B cell (primary cell): ENCODE data around the gene NPEPPS. TPM values are rescaled to one million over a fixed set of nuclear protein-coding genes. Genes with fewer than 3 reads are reported as not detected.

ENCODE experiments used
- ATAC-seq: fragments of 200-7000 bp; cut with Tn5 transposase; one replicate; pipeline ENCODE4 v1.10.0; 2021; ENCODE audit warnings: low read depth, mild to moderate bottlenecking, moderate number of reproducible peaks, moderate library complexity
- CTCF ChIA-PET: fragments of 350-600 bp; sonication (Branson Sonifier 250); formaldehyde crosslinking; loops from one replicate; lab custom pipeline; 2021; ENCODE audit warnings: antibody characterized with exemption, inconsistent platforms; lab: Charles Lee
- POLR2A ChIA-PET: fragments of 350-600 bp; sonication (Branson Sonifier 250); formaldehyde crosslinking; loops from one replicate; lab custom pipeline; 2021; ENCODE audit warnings: antibody characterized with exemption; lab: Charles Lee
- DNase-seq: peaks from one replicate; pipeline ENCODE4 v3.0.0; 2013
- H2AFZ ChIP-seq: 2 replicates; pipeline ENCODE4 v1.6.1; 2012; ENCODE audit warnings: mild to moderate bottlenecking, low read depth, low read length; ENCODE audit not compliant: insufficient read depth, poor library complexity, severe bottlenecking
- H3K27ac ChIP-seq, 2 donors: 1 replicate in 1 of 2; 2 replicates in 1 of 2; pipeline ENCODE4 v1.5.1; 2012 to 2013; ENCODE audit warnings: low read length in 2 of 2, mild to moderate bottlenecking in 2 of 2, moderate library complexity in 1 of 2
- H3K27me3 ChIP-seq, 4 experiments: fragments of 200-600 bp in 1 of 4; sonication (generic) in 1 of 4; replicated peaks in 1 of 4; 1 replicate in 2 of 4; 2 replicates in 2 of 4; pipeline versions ENCODE4 v1.6.1 to v1.7.0; 2013 to 2016; ENCODE audit warnings: low read length in 3 of 4, mild to moderate bottlenecking in 2 of 4, mixed read lengths in 1 of 4, moderate library complexity in 1 of 4; ENCODE audit not compliant: insufficient read depth in 4 of 4, control insufficient read depth in 3 of 4; ENCODE audit errors: control extremely low read depth in 1 of 4
- H3K36me3 ChIP-seq, 2 experiments: replicated peaks in 1 of 2; 1 replicate in 1 of 2; 2 replicates in 1 of 2; pipeline versions ENCODE4 v1.6.1 to v1.7.1; 2013; ENCODE audit warnings: low read length in 1 of 2; ENCODE audit not compliant: insufficient read depth in 2 of 2, control insufficient read depth in 1 of 2; ENCODE audit errors: control extremely low read depth in 1 of 2, extremely low read depth in 1 of 2
- H3K4me1 ChIP-seq, 2 donors: fragments of 200-600 bp in 1 of 2; sonication (generic) in 1 of 2; 1 replicate in 1 of 2; 2 replicates in 1 of 2; pipeline versions ENCODE4 v1.5.1 to v1.6.1; 2013 to 2017; ENCODE audit warnings: low read length in 2 of 2; ENCODE audit not compliant: control insufficient read depth in 2 of 2, insufficient read depth in 2 of 2
- H3K4me2 ChIP-seq: replicated peaks from 2 replicates; pipeline ENCODE3; 2012; ENCODE audit warnings: mild to moderate bottlenecking, low read depth, low read length; ENCODE audit not compliant: poor library complexity, severe bottlenecking
- H3K4me3 ChIP-seq, 5 experiments: fragments of 200-600 bp in 1 of 5; sonication (generic) in 1 of 5; 1 replicate in 3 of 5; 2 replicates in 2 of 5; pipeline versions ENCODE4 v1.5.1 to v1.7.0; 2011 to 2016; ENCODE audit warnings: low read length in 4 of 5, mild to moderate bottlenecking in 4 of 5, low read depth in 2 of 5, control low read depth in 1 of 5, moderate library complexity in 1 of 5; ENCODE audit not compliant: insufficient read depth in 1 of 5; ENCODE audit errors: control extremely low read depth in 1 of 5, extremely low read depth in 1 of 5
- H3K79me2 ChIP-seq: fragments of 200-600 bp; sonication (generic); one replicate; pipeline ENCODE4 v1.6.0; 2016; ENCODE audit warnings: low read length; ENCODE audit not compliant: control insufficient read depth, insufficient read depth
- H3K9ac ChIP-seq: fragments of 200-600 bp; sonication (generic); 2 replicates; pipeline ENCODE4 v1.6.1; 2017; ENCODE audit warnings: mild to moderate bottlenecking, low read length, moderate library complexity
- H3K9me3 ChIP-seq, 3 donors: one replicate each; pipeline versions ENCODE4 v1.6.1 to v1.7.1; 2013; ENCODE audit warnings: low read length in 2 of 3; ENCODE audit not compliant: control insufficient read depth in 2 of 3, insufficient read depth in 1 of 3; ENCODE audit errors: control extremely low read depth in 1 of 3
- H4K20me1 ChIP-seq: 2 replicates; pipeline ENCODE4 v1.6.0; 2012; ENCODE audit warnings: mild to moderate bottlenecking, low read length; ENCODE audit not compliant: insufficient read depth, control insufficient read depth, poor library complexity, severe bottlenecking
- H3K27ac Mint-ChIP-seq: one replicate; pipeline ENCODE4 v1.8.0; 2021; ENCODE audit warnings: mixed read lengths
- H3K27me3 Mint-ChIP-seq: one replicate; pipeline ENCODE4 v1.8.0; 2021; ENCODE audit warnings: mixed read lengths
- H3K4me1 Mint-ChIP-seq: one replicate; pipeline ENCODE4 v1.8.0; 2021; ENCODE audit warnings: mixed read lengths
- H3K4me3 Mint-ChIP-seq: one replicate; pipeline ENCODE4 v1.8.0; 2021; ENCODE audit warnings: mixed read lengths
- H3K9me3 Mint-ChIP-seq: one replicate; pipeline ENCODE4 v1.8.0; 2022; ENCODE audit warnings: mixed read lengths; ENCODE audit not compliant: insufficient read depth
- CTCF ChIP-seq: fragments of 200-600 bp; IDR thresholded peaks from one replicate; pipeline ENCODE4 v1.8.0; 2022; ENCODE audit warnings: antibody characterized with exemption, mild to moderate bottlenecking
- EZH2 ChIP-seq: IDR thresholded peaks from 2 replicates; pipeline ENCODE4 v1.6.1; 2012; ENCODE audit warnings: borderline replicate concordance, low read depth, mild to moderate bottlenecking, moderate library complexity, low read length; ENCODE audit not compliant: insufficient read depth, poor library complexity, severe bottlenecking
- WGBS: methylation state at CpG from one replicate; pipeline ENCODE4 v1.1.5; 2013; ENCODE audit warnings: missing lambda C conversion rate; ENCODE audit not compliant: insufficient coverage; 5-methylcytosine and 5-hydroxymethylcytosine counted together
- intact Hi-C: fragments of 100-400 bp; cut with micrococcal nuclease; formaldehyde crosslinking; loops from one replicate; pipeline ENCODE4 v1.10.0; 2022
- polyA plus RNA-seq: library from polyadenylated mRNA; depleted of rRNA; stranded (reverse); fragments of >200 nt; gene quantifications from 2 replicates; pipeline ENCODE4 v1.2.3, GENCODE V29; 2012
- total RNA-seq, 2 donors: library from RNA; stranded (reverse); fragments of 120-200 nt in 1 of 2; gene quantifications; 1 replicate in 1 of 2; 2 replicates in 1 of 2; pipeline versions ENCODE4 v1.2.3 to v1.2.4, GENCODE V29; 2013 to 2022

NPEPPS gene
- total and polyA plus RNA-seq, 2 donors (not counting 1 experiment from before 2014, with no cell fraction given) = 47.8 to 160 TPM

DNA sequence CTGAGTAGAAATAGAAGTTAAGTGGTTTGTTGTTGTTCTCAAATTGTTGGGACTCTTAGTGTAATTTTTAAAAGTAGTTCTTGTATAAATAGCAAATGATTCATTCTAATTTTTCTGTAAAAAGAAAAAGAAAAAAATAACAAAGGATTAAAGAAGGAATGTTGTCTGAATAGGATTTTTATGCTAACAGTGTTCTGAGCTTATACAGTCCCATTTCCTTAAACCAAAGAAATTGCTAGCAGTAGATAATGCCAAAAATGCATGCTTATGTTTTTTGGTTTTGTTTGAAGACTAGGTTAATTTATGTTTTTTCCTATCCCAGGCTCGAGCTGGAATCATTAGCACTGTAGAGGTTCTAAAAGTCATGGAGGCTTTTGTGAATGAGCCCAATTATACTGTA is 74.1 kb downstream of the NPEPPS start:
- 100% methylated on average over 1 of the region's 1 CpG for WGBS
- ChIA-PET POLR2A (no interaction called here), CTCF (interaction anchor here (0.6 to 2.6 kb wide), 3 partner anchors 10 to 15 kb away, joined by 4 to 12 read pairs (median 5); no protein-coding TSS in a partner anchor)
- intact Hi-C loops = no loop called here
- Mint-ChIP-seq H3K4me1 (no peaks in the 10 kb centered on the region), H3K4me3 (no peak overlapping the region), H3K27ac (no peak overlapping the region), H3K9me3 (no peaks in the 10 kb centered on the region), H3K27me3 (no peaks in the 10 kb centered on the region)
- no peaks in the 10 kb centered on the region for H3K4me1 ChIP-seq
- no peaks in the 10 kb centered on the region for H3K27me3 ChIP-seq
- H3K4me2 ChIP-seq = no peak overlapping the region
- no peak overlapping the region for H2AFZ ChIP-seq
- no peak overlapping the region for H3K4me3 ChIP-seq
- DNase-seq = no peak
- H3K79me2 ChIP-seq = no peaks in the 10 kb centered on the region
- no peak for TF ChIP-seq CTCF
- no peak overlapping the region for H3K27ac ChIP-seq
- H4K20me1 ChIP-seq = no peaks in the 10 kb centered on the region
- ATAC-seq = no peak
- no peak overlapping the region for H3K9ac ChIP-seq
- H3K36me3 ChIP-seq = peaks cover 11 to 31% of the 10 kb centered on the region in 2 experiments
- H3K9me3 ChIP-seq = no peaks in the 10 kb centered on the region

GRCh38 chr17:47607481-47607880 is 76.6 kb downstream of the NPEPPS start:
- Histone ChIP-seq H3K36me3 (peaks cover 5 to 26% of the 10 kb centered on the region in 2 experiments), H3K9me3 (no peaks in the 10 kb centered on the region), H2AFZ (no peak overlapping the region), H3K9ac (no peak overlapping the region), H3K27me3 (no peaks in the 10 kb centered on the region), H4K20me1 (no peaks in the 10 kb centered on the region), H3K4me2 (no peak overlapping the region), H3K79me2 (no peaks in the 10 kb centered on the region), H3K4me1 (no peaks in the 10 kb centered on the region), H3K4me3 (no peak overlapping the region), H3K27ac (no peak overlapping the region)
- DNase-seq (no peak), ATAC-seq (no peak)
- POLR2A ChIA-PET = interaction anchor here (0.7 kb wide), 1 partner anchor 107 kb away, joined by 4 read pairs; no protein-coding TSS in a partner anchor
- TF ChIP-seq EZH2 = no peak
- no peak for TF ChIP-seq CTCF
- H3K27me3 Mint-ChIP-seq = no peaks in the 10 kb centered on the region
- H3K27ac Mint-ChIP-seq = no peak overlapping the region
- 96% methylated on average over 3 of the region's 3 CpGs for WGBS
- intact Hi-C loops = no loop called here
- H3K4me1 Mint-ChIP-seq = no peaks in the 10 kb centered on the region
- H3K9me3 Mint-ChIP-seq = no peaks in the 10 kb centered on the region
- H3K4me3 Mint-ChIP-seq = no peak overlapping the region
- CTCF ChIA-PET = interaction anchor here (1.2 kb wide), 1 partner anchor 245 kb away, joined by 3 read pairs; no protein-coding TSS in a partner anchor
